Fibroblast of skin of left biceps (primary cell): ENCODE results near the gene DSC2.
"Not testable (repeated sequence)": the region's sequence is repeated elsewhere in the genome, so short reads cannot be mapped to it uniquely, and the experiment has no call there.

Source experiments
- DNase-seq, 2 experiments: peaks; one replicate each; pipeline ENCODE4 v3.0.0-alpha.2; 2013; ENCODE audit warnings: low read depth in 2 of 2

Gene DSC2

GRCh38 chr18:31102025-31102684, at the start of gene DSC2:
DSC2 (minus strand) TSS chr18:31102421; CDS start chr18:31101971, 450 bp downstream.
- no peak for DNase-seq

- DNase-seq = no peak
Observed at GRCh38 chr18:31149351-31149750, 47.1 kb upstream of the DSC2 start.

GRCh38 chr18:31148600-31148999, 46.4 kb upstream of the DSC2 start:
- DNase-seq = no peak

GRCh38 chr18:31146809-31147208, 44.6 kb upstream of the DSC2 start:
- no peak for DNase-seq

- DNase-seq = no peak
Observed at GRCh38 chr18:31143025-31143424, 40.8 kb upstream of the DSC2 start.

- DNase-seq = no peak
Observed at GRCh38 chr18:31138709-31139108, 36.5 kb upstream of the DSC2 start.

GRCh38 chr18:31134988-31135529, 32.8 kb upstream of the DSC2 start:
- no peak for DNase-seq

- no peak for DNase-seq
Observed at GRCh38 chr18:31129398-31130115, 27.3 kb upstream of the DSC2 start.

- DNase-seq = no peak
Observed at GRCh38 chr18:31125878-31126277, 23.7 kb upstream of the DSC2 start.

GRCh38 chr18:31123125-31123524, 20.9 kb upstream of the DSC2 start:
- DNase-seq = not testable (repeated sequence)

GRCh38 chr18:31120594-31120993, 18.4 kb upstream of the DSC2 start:
- DNase-seq = no peak

GRCh38 chr18:31116853-31117595, 14.8 kb upstream of the DSC2 start:
- no peak for DNase-seq

- DNase-seq = no peak
Observed at GRCh38 chr18:31112804-31113203, 10.6 kb upstream of the DSC2 start.

GRCh38 chr18:31105733-31106132, 3.5 kb upstream of the DSC2 start:
- no peak for DNase-seq

GRCh38 chr18:31104444-31104843, 2.2 kb upstream of the DSC2 start:
- no peak for DNase-seq

- DNase-seq = no peak
Observed at GRCh38 chr18:31103423-31103822, 1.2 kb upstream of the DSC2 start.

- no peak for DNase-seq
Observed at GRCh38 chr18:31102941-31103340, 720 bp upstream of the DSC2 start.

GRCh38 chr18:31101183-31102024, 817 bp downstream of the DSC2 start:
- DNase-seq = no peak

- no peak for DNase-seq
Observed at GRCh38 chr18:31100436-31101182, 1.6 kb downstream of the DSC2 start.

GRCh38 chr18:31099450-31100230, 2.6 kb downstream of the DSC2 start:
- DNase-seq = no peak
